Measurements from ENCODE around the gene RASD1.

DNA sequence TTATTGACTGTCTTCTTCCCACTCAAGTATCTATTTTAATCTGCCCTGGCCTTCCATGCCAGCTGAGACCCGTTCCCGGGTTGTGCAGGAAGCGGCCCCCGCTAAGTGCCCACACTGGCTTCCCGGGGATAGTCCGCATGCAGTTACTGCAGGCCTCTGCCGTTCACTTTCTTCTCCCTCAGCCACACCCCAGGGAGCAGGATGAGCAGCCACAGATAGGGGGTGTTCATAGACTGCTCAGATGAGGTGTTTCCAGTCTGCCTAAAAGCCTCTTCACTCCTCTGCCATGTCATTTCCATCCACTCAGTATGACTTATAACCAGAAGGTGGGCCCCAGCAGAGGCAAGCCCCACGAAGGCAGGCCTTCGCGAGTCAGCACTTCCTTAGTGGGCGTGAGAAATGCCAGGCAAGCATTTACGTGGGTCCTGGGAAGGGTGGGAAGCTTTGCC, 11.7 kb downstream of the RASD1 start:
- TF ChIP-seq TAF1 (IDR thresholded peaks at IDR 0.05; ENCODE audit: borderline replicate concordance, insufficient read depth, low read length), result no peak
- TF ChIP-seq POLR2AphosphoS5 (IDR thresholded peaks at IDR 0.05; ENCODE audit: low read depth, low read length), result no peak
- TF ChIP-seq, protein P1, sequence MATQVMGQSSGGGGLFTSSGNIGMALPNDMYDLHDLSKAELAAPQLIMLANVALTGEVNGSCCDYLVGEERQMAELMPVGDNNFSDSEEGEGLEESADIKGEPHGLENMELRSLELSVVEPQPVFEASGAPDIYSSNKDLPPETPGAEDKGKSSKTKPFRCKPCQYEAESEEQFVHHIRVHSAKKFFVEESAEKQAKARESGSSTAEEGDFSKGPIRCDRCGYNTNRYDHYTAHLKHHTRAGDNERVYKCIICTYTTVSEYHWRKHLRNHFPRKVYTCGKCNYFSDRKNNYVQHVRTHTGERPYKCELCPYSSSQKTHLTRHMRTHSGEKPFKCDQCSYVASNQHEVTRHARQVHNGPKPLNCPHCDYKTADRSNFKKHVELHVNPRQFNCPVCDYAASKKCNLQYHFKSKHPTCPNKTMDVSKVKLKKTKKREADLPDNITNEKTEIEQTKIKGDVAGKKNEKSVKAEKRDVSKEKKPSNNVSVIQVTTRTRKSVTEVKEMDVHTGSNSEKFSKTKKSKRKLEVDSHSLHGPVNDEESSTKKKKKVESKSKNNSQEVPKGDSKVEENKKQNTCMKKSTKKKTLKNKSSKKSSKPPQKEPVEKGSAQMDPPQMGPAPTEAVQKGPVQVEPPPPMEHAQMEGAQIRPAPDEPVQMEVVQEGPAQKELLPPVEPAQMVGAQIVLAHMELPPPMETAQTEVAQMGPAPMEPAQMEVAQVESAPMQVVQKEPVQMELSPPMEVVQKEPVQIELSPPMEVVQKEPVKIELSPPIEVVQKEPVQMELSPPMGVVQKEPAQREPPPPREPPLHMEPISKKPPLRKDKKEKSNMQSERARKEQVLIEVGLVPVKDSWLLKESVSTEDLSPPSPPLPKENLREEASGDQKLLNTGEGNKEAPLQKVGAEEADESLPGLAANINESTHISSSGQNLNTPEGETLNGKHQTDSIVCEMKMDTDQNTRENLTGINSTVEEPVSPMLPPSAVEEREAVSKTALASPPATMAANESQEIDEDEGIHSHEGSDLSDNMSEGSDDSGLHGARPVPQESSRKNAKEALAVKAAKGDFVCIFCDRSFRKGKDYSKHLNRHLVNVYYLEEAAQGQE (IDR thresholded peaks at IDR 0.05; ENCODE audit: insufficient read depth in 1 of 2, low read depth in 2 of 2, low read length in 2 of 2), result no peak
- no peak for TF ChIP-seq SIN3A (IDR thresholded peaks at IDR 0.05; ENCODE audit: borderline replicate concordance, insufficient read depth, low read length)
